Endodermal cell (in vitro differentiated cells): ENCODE results near the gene MYLIP. TPM values are rescaled to one million over a fixed set of nuclear protein-coding genes. Genes with fewer than 3 reads are reported as not detected.

ENCODE experiments used
- DNase-seq: peaks from one replicate; pipeline ENCODE4 v3.0.0-alpha.2; 2017
- H3K27ac ChIP-seq: 2 replicates; pipeline ENCODE4 v1.5.1; 2013; ENCODE audit warnings: mild to moderate bottlenecking, low read depth, low read length, moderate library complexity
- H3K27me3 ChIP-seq: 2 replicates; pipeline ENCODE4 v1.6.1; 2013; ENCODE audit warnings: mild to moderate bottlenecking, low read length, moderate library complexity; ENCODE audit not compliant: insufficient read depth, control insufficient read depth, poor library complexity, severe bottlenecking
- H3K36me3 ChIP-seq: 2 replicates; pipeline ENCODE4 v1.7.0; 2013; ENCODE audit warnings: mild to moderate bottlenecking, low read length, moderate library complexity; ENCODE audit not compliant: control insufficient read depth, insufficient read depth
- H3K4me1 ChIP-seq: one replicate; pipeline ENCODE4 v1.7.0; 2013; ENCODE audit warnings: low read length; ENCODE audit not compliant: control insufficient read depth, insufficient read depth
- H3K4me3 ChIP-seq: 2 replicates; pipeline ENCODE4 v1.5.1; 2013; ENCODE audit warnings: mild to moderate bottlenecking, low read length, moderate library complexity
- H3K9ac ChIP-seq: 2 replicates; pipeline ENCODE4 v1.6.1; 2013; ENCODE audit warnings: mild to moderate bottlenecking, low read length, moderate library complexity; ENCODE audit not compliant: poor library complexity, severe bottlenecking; ENCODE audit errors: extremely low read depth
- H3K9me3 ChIP-seq: 2 replicates; pipeline ENCODE4 v1.6.1; 2013; ENCODE audit warnings: mild to moderate bottlenecking, low read length, moderate library complexity; ENCODE audit not compliant: control insufficient read depth
- H3K27ac Mint-ChIP-seq: 2 replicates; pipeline ENCODE4 v1.8.0; 2020; ENCODE audit warnings: mixed read lengths
- H3K27me3 Mint-ChIP-seq: 2 replicates; pipeline ENCODE4 v1.8.0; 2021; ENCODE audit warnings: mild to moderate bottlenecking, mixed read lengths; ENCODE audit not compliant: insufficient read depth
- H3K36me3 Mint-ChIP-seq: 2 replicates; pipeline ENCODE4 v1.8.0; 2020; ENCODE audit warnings: low read depth, mixed read lengths
- H3K4me1 Mint-ChIP-seq: 2 replicates; pipeline ENCODE4 v1.8.0; 2020; ENCODE audit warnings: mixed read lengths
- H3K4me3 Mint-ChIP-seq: 2 replicates; pipeline ENCODE4 v1.8.0; 2020; ENCODE audit warnings: mild to moderate bottlenecking, moderate library complexity, mixed read lengths
- H3K9me3 Mint-ChIP-seq: 2 replicates; pipeline ENCODE4 v1.8.0; 2020; ENCODE audit warnings: mild to moderate bottlenecking, mixed read lengths
- CTCF ChIP-seq: fragments of 200-600 bp; sonication (generic); conservative IDR thresholded peaks from 2 replicates; pipeline ENCODE4 v1.5.0; 2021; ENCODE audit warnings: antibody characterized with exemption, mild to moderate bottlenecking
- WGBS, 2 experiments: methylation state at CpG; one replicate each; pipeline versions ENCODE4 v1.1.5 to v1.1.7; 2013; ENCODE audit warnings: missing lambda C conversion rate in 2 of 2, mixed read lengths in 1 of 2; ENCODE audit not compliant: insufficient coverage in 1 of 2, insufficient read length in 1 of 2; 5-methylcytosine and 5-hydroxymethylcytosine counted together
- microRNA-seq: library from miRNA; unstranded; fragments of <30 nt; microRNA quantifications from one replicate; pipeline ENCODE4 v1.2.0, GENCODE V29; 2020; ENCODE audit warnings: borderline microRNAs expressed
- total RNA-seq, 2 donors: library from RNA; stranded (reverse); fragmentation: NEBNext Ultra II Directional in 1 of 2; extraction: Animal tissue kit (Norgen Biotek cat#: 25700) in 1 of 2; gene quantifications; 2 replicates in 1 of 2; 3 replicates in 1 of 2; pipeline ENCODE4 v1.2.1, GENCODE V29; 2021

MYLIP gene
- total RNA-seq, 2 donors from 2014 or later: 25.8 to 30.2 TPM

DNA sequence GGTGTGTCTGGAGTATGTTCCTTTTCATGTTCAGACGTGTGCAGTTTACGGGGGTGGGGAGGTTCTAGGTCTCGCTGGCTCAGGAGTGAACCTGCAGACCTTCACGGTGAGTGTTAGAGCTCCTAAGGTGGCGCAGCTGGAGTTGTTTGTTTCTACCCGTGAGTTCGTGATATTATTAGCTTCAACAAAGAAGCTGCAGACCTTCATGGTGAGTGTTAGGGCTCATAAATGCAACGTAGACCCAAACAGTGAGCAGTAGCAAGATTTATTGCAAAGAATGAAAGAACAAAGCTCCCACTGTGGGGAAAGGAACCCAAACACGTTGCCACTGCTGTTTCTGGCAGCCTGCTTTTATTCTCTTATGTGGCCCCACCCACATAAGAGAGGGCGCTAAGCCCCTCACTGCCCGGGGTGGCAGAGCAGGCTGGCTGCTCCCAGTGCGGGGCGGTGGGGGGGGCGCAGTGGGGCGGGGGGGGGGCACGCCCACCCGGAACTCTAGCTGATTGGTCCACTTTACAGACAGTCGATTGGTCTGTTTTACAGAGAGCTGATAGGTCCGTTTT, 68.2 kb downstream of the MYLIP start:
- no peak for DNase-seq
- H3K4me1 ChIP-seq: no peaks in the 10 kb centered on the region
- H3K4me3 ChIP-seq: no peak overlapping the region
- no peak overlapping the region for H3K27ac Mint-ChIP-seq
- no peaks in the 10 kb centered on the region for H3K9me3 Mint-ChIP-seq
- peaks cover 4% of the 10 kb centered on the region for H3K4me1 Mint-ChIP-seq
- no peaks in the 10 kb centered on the region for H3K27me3 ChIP-seq
- no peak overlapping the region for H3K4me3 Mint-ChIP-seq
- H3K36me3 Mint-ChIP-seq: no peaks in the 10 kb centered on the region
- H3K9ac ChIP-seq: no peak overlapping the region
- TF ChIP-seq CTCF: no peak
- WGBS, 2 experiments: 91% methylated on average over 8 to 17 of the region's 19 CpGs
- H3K27ac ChIP-seq: no peak overlapping the region
- H3K36me3 ChIP-seq: no peaks in the 10 kb centered on the region
- no peaks in the 10 kb centered on the region for H3K9me3 ChIP-seq
- no peaks in the 10 kb centered on the region for H3K27me3 Mint-ChIP-seq

Small RNA genes within 50 kb of the gene (microRNA-seq; reads per million reads assigned to microRNA genes)
- not detected for gene MIR4639

Other genes starting within 250 kb of the MYLIP start
- gene GMPR, start 109.5 kb downstream of the MYLIP start, total RNA-seq: 10 to 100 TPM in 1 of 2 donors, 1 to 10 TPM in 1; 4.9 to 20.7 TPM